NT2/D1 (cell line): ENCODE results near the gene RCOR2.

ENCODE experiments used
- DNase-seq: peaks from one replicate; pipeline ENCODE4 v3.0.0-alpha.2; 2011; ENCODE audit warnings: low read depth, low spot score
- H3K27me3 ChIP-seq: 2 replicates; pipeline ENCODE4 v1.6.0; 2011; ENCODE audit warnings: mild to moderate bottlenecking; ENCODE audit not compliant: insufficient read length, insufficient read depth
- H3K36me3 ChIP-seq: 2 replicates; pipeline ENCODE4 v1.6.1; 2011; ENCODE audit warnings: mild to moderate bottlenecking, low read length, mixed read lengths; ENCODE audit not compliant: insufficient read depth, insufficient read length
- H3K4me1 ChIP-seq: 2 replicates; pipeline ENCODE4 v1.5.1; 2011; ENCODE audit not compliant: insufficient read depth, insufficient read length
- H3K4me3 ChIP-seq: 2 replicates; pipeline ENCODE4 v1.5.1; 2011; ENCODE audit warnings: low read depth; ENCODE audit not compliant: insufficient read length
- H3K9ac ChIP-seq: 2 replicates; pipeline ENCODE4 v1.6.0; 2011; ENCODE audit warnings: low read depth; ENCODE audit not compliant: insufficient read length
- H3K9me3 ChIP-seq: 2 replicates; pipeline ENCODE4 v1.5.1; 2011; ENCODE audit warnings: mild to moderate bottlenecking, low read length; ENCODE audit not compliant: insufficient read depth
- SUZ12 ChIP-seq: IDR thresholded peaks from 2 replicates; pipeline ENCODE4 v1.6.1; 2011; ENCODE audit not compliant: insufficient read length, insufficient read depth; ENCODE audit errors: extremely low read depth
- YY1 ChIP-seq: IDR thresholded peaks from 2 replicates; pipeline ENCODE4 v1.6.1; 2011; ENCODE audit not compliant: insufficient read length, insufficient read depth
- ZNF274 ChIP-seq: IDR thresholded peaks from 2 replicates; pipeline ENCODE4 v1.6.1; 2011; ENCODE audit warnings: mild to moderate bottlenecking, low read depth, low read length

The RCOR2 gene

GRCh38 chr11:63945477-63946163, 28.7 kb upstream of the RCOR2 start:
- Histone ChIP-seq H3K36me3 (peaks cover 60% of the 10 kb centered on the region), H3K4me1 (peaks cover 6% of the 10 kb centered on the region), H3K4me3 (no peak overlapping the region), H3K9ac (no peak overlapping the region), H3K27me3 (no peaks in the 10 kb centered on the region), H3K9me3 (no peaks in the 10 kb centered on the region)
- peak; percentile 22 for DNase-seq
- TF ChIP-seq ZNF274: no peak

- no peak for DNase-seq
- TF ChIP-seq ZNF274 (no peak), YY1 (no peak)
- Histone ChIP-seq H3K4me3 (no peak overlapping the region), H3K9me3 (no peaks in the 10 kb centered on the region), H3K27me3 (no peaks in the 10 kb centered on the region), H3K9ac (no peak overlapping the region), H3K36me3 (peaks cover 57% of the 10 kb centered on the region), H3K4me1 (peaks cover 6% of the 10 kb centered on the region)
These were observed 28.0 kb upstream of the RCOR2 start for GRCh38 chr11:63944987-63945386.

GRCh38 chr11:63942803-63943202, 25.8 kb upstream of the RCOR2 start:
- Histone ChIP-seq H3K27me3 (no peaks in the 10 kb centered on the region), H3K4me3 (no peak overlapping the region), H3K9me3 (no peaks in the 10 kb centered on the region), H3K9ac (no peak overlapping the region), H3K36me3 (peaks cover 42% of the 10 kb centered on the region), H3K4me1 (peaks cover 6% of the 10 kb centered on the region)
- TF ChIP-seq YY1 (no peak), ZNF274 (no peak), SUZ12 (no peak)
- DNase-seq: no peak

- Histone ChIP-seq H3K9ac (no peak overlapping the region), H3K4me1 (peaks cover 6% of the 10 kb centered on the region), H3K36me3 (peaks cover 40% of the 10 kb centered on the region), H3K9me3 (no peaks in the 10 kb centered on the region), H3K4me3 (no peak overlapping the region), H3K27me3 (no peaks in the 10 kb centered on the region)
- no peak for TF ChIP-seq YY1
- no peak for TF ChIP-seq ZNF274
- no peak for TF ChIP-seq SUZ12
- no peak for DNase-seq
These were observed 24.9 kb upstream of the RCOR2 start for GRCh38 chr11:63941901-63942300.

GRCh38 chr11:63940786-63941185, 23.8 kb upstream of the RCOR2 start:
- DNase-seq: no peak
- no peak overlapping the region for H3K4me3 ChIP-seq
- no peak overlapping the region for H3K9ac ChIP-seq
- peaks cover 30% of the 10 kb centered on the region for H3K36me3 ChIP-seq
- peaks cover 6% of the 10 kb centered on the region for H3K4me1 ChIP-seq
- H3K9me3 ChIP-seq: no peaks in the 10 kb centered on the region
- TF ChIP-seq SUZ12 (no peak), ZNF274 (no peak), YY1 (no peak)
- no peaks in the 10 kb centered on the region for H3K27me3 ChIP-seq

GRCh38 chr11:63939397-63939891, 22.5 kb upstream of the RCOR2 start:
- Histone ChIP-seq H3K36me3 (peaks cover 23% of the 10 kb centered on the region), H3K4me3 (peak overlapping the region; percentile 69), H3K27me3 (no peaks in the 10 kb centered on the region), H3K9me3 (no peaks in the 10 kb centered on the region), H3K4me1 (peaks cover under 1% of the 10 kb centered on the region), H3K9ac (peak overlapping the region; percentile 84)
- DNase-seq: no peak
- TF ChIP-seq YY1: no peak
- TF ChIP-seq SUZ12: no peak
- no peak for TF ChIP-seq ZNF274

GRCh38 chr11:63938479-63939396, 21.8 kb upstream of the RCOR2 start, which contains the start of gene NAA40:
NAA40 (plus strand) TSS chr11:63939002; CDS start chr11:63939097, 95 bp downstream.
- Histone ChIP-seq H3K9me3 (no peaks in the 10 kb centered on the region), H3K36me3 (peaks cover 23% of the 10 kb centered on the region), H3K27me3 (no peaks in the 10 kb centered on the region), H3K9ac (peak within 1 kb of the TSS; percentile 84), H3K4me1 (peaks cover 2% of the 10 kb centered on the region), H3K4me3 (peak within 1 kb of the TSS; percentile 69)
- no peak for TF ChIP-seq ZNF274
- no peak for TF ChIP-seq SUZ12
- no peak for TF ChIP-seq YY1
- DNase-seq: peak; percentile 93
